Sigmoid colon (tissue), 7 donors: Measurements from ENCODE around the gene TPK1. TPM values are rescaled to one million over a fixed set of nuclear protein-coding genes. Genes with fewer than 3 reads are reported as not detected.

Source experiments
- DNase-seq: peaks from one replicate; pipeline ENCODE4 v3.0.0-alpha.2; 2019
- H3K27ac ChIP-seq, 4 donors: fragments of 200-600 bp; sonication (generic); one replicate each; pipeline ENCODE4 v1.5.1; 2016 to 2019; ENCODE audit warnings: mild to moderate bottlenecking in 1 of 4
- H3K27me3 ChIP-seq, 3 donors: fragments of 200-600 bp; sonication (generic); one replicate each; pipeline ENCODE4 v1.5.1; 2019; ENCODE audit warnings: mild to moderate bottlenecking in 1 of 3
- H3K36me3 ChIP-seq, 4 donors: fragments of 200-600 bp; sonication (generic); one replicate each; pipeline ENCODE4 v1.5.1; 2016 to 2019
- H3K4me1 ChIP-seq, 4 donors: fragments of 200-600 bp; sonication (generic); one replicate each; pipeline ENCODE4 v1.5.1; 2017 to 2019
- H3K4me3 ChIP-seq, 4 donors: fragments of 200-600 bp; sonication (generic); one replicate each; pipeline ENCODE4 v1.5.1; 2017 to 2019; ENCODE audit warnings: mild to moderate bottlenecking in 2 of 4, moderate library complexity in 1 of 4
- H3K9me3 ChIP-seq, 4 donors: fragments of 200-600 bp in 3 of 4; sonication (generic) in 3 of 4; one replicate each; pipeline versions ENCODE4 v1.5.1 to v1.6.1; 2013 to 2019
- EP300 ChIP-seq, 4 donors: sonication (generic); formaldehyde crosslinking; IDR thresholded peaks; one replicate each; pipeline ENCODE4 v1.6.1; 2017; ENCODE audit warnings: antibody characterized with exemption in 4 of 4
- POLR2A ChIP-seq, 2 donors: fragments of 450-650 bp; IDR thresholded peaks; one replicate each; pipeline ENCODE4 v1.6.1; 2016; ENCODE audit warnings: antibody characterized with exemption in 2 of 2, mild to moderate bottlenecking in 2 of 2, moderate library complexity in 2 of 2
- POLR2AphosphoS5 ChIP-seq, 4 donors: sonication (generic); formaldehyde crosslinking; IDR thresholded peaks; one replicate each; pipeline ENCODE4 v1.6.1; 2017; ENCODE audit warnings: antibody characterized with exemption in 4 of 4
- WGBS, 2 donors: extraction: QIAGEN DNeasy Blood & Tissue Kit; methylation state at CpG; one replicate each; pipeline ENCODE4 v1.1.7; 2013; 5-methylcytosine and 5-hydroxymethylcytosine counted together
- intact Hi-C: fragments of 100-400 bp; cut with DNase I; formaldehyde crosslinking; loops from one replicate; pipeline ENCODE4 v1.15.1; 2023
- polyA plus RNA-seq, 3 donors: library from polyadenylated mRNA; stranded (reverse); fragments of 200-250 nt; gene quantifications; one replicate each; pipeline ENCODE4 v1.2.3, GENCODE V29; 2013
- total RNA-seq, 4 donors: library from RNA; depleted of rRNA; stranded (reverse); fragments of >200 nt; gene quantifications; one replicate each; pipeline ENCODE4 v1.1.0, GENCODE V29; 2016
- TF ChIP-seq, protein P1 (sequence below), 4 experiments: fragments of 450-650 bp in 3 of 4; fragments of 200-600 bp in 1 of 4; IDR thresholded peaks; one replicate each; pipeline ENCODE4 v1.5.1; 2016 to 2019; ENCODE audit warnings: antibody characterized with exemption in 4 of 4, mild to moderate bottlenecking in 3 of 4, moderate library complexity in 2 of 4
- donor health status: healthy with polysubstance abuse.
- donor health status: Bipolar disorder and iron deficiency.
- donor health status: healthy.

Gene TPK1
- total and polyA plus RNA-seq, 7 donors = 4.1 to 14.3 (median 7.2) TPM

DNA sequence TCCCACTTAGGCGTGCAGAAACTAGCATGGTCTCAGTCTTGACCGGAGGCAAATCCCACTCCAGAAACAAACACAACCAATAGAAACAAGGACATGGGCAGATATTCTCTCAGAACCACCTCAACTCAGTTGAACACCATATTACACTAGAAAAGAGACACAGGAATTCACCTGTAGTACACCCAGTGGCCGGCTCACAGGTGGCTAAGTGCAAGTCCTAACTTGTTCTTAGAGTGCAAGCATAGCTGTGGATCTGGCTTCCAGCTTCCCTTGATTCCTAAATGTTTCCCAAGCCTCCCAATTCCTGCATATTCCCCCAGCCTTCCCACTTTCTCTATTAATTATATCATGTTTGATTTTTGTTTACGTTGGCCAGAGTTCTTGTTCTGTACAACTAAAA lies 164.4 kb downstream of the TPK1 start:
- DNase-seq = no peak
- TF ChIP-seq EP300 (IDR thresholded peaks at IDR 0.05) (no peak), POLR2AphosphoS5 (IDR thresholded peaks at IDR 0.05) (no peak), POLR2A (IDR thresholded peaks at IDR 0.05) (no peak)
- TF ChIP-seq, protein P1, sequence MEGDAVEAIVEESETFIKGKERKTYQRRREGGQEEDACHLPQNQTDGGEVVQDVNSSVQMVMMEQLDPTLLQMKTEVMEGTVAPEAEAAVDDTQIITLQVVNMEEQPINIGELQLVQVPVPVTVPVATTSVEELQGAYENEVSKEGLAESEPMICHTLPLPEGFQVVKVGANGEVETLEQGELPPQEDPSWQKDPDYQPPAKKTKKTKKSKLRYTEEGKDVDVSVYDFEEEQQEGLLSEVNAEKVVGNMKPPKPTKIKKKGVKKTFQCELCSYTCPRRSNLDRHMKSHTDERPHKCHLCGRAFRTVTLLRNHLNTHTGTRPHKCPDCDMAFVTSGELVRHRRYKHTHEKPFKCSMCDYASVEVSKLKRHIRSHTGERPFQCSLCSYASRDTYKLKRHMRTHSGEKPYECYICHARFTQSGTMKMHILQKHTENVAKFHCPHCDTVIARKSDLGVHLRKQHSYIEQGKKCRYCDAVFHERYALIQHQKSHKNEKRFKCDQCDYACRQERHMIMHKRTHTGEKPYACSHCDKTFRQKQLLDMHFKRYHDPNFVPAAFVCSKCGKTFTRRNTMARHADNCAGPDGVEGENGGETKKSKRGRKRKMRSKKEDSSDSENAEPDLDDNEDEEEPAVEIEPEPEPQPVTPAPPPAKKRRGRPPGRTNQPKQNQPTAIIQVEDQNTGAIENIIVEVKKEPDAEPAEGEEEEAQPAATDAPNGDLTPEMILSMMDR (IDR thresholded peaks at IDR 0.05) = no peak
- Histone ChIP-seq H3K27me3 (no peaks in the 10 kb centered on the region), H3K36me3 (no peaks in the 10 kb centered on the region), H3K9me3 (no peaks in the 10 kb centered on the region), H3K4me1 (no peaks in the 10 kb centered on the region), H3K27ac (no peak overlapping the region), H3K4me3 (no peak overlapping the region)
- intact Hi-C loops = no loop called here
- 84 to 87% methylated on average over 4 of the region's 4 CpGs for WGBS, 2 donors

DNA sequence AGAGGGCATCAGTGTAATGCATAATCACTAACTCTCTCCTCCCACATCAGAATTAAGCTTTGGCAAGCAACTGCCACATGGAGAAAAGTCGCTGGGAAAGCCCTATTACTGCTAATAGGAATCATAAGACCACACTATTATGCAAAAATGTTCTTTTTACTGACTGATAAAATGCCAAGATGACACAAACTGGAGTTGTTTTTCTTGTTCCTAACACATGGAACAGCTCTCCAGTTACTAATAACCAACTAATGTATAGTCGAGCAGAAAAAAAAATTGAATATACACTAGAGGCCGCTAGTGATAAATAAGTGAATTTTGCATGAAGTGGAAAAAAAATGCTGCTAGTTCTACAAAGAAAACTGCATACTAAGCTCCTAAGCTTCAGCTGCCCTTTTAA lies 165.6 kb downstream of the TPK1 start:
- no peaks in the 10 kb centered on the region for H3K4me1 ChIP-seq
- no peak for DNase-seq
- no peaks in the 10 kb centered on the region for H3K36me3 ChIP-seq
- H3K4me3 ChIP-seq = no peak overlapping the region
- H3K9me3 ChIP-seq = no peaks in the 10 kb centered on the region
- intact Hi-C loops = no loop called here
- no peak overlapping the region for H3K27ac ChIP-seq
- TF ChIP-seq POLR2A (IDR thresholded peaks at IDR 0.05) (no peak), POLR2AphosphoS5 (IDR thresholded peaks at IDR 0.05) (no peak), EP300 (IDR thresholded peaks at IDR 0.05) (no peak)
- TF ChIP-seq, protein P1 (IDR thresholded peaks at IDR 0.05) = no peak
- H3K27me3 ChIP-seq = no peaks in the 10 kb centered on the region
- 41 to 44% methylated on average over 3 of the region's 3 CpGs for WGBS, 2 donors

DNA sequence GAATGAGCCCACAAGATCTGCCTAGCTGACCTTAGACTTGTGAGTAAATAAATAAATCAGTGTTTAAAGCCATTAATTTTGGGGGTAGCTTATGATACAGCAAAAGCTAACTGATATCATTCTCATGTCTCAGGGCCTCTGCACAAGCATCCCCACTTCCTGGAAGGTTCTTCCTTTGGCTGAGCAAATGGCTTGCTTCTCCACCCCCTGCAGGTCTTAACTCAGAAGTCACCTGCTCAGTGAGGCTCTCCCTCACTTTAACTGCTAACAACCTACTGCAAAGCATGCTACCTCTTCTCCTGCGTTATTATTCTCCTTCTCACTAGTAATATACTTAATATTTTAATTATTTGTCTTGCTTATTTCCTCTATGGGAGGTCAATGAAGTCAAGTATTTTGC lies 167.3 kb downstream of the TPK1 start:
- no peaks in the 10 kb centered on the region for H3K4me1 ChIP-seq
- DNase-seq = no peak
- H3K4me3 ChIP-seq = no peak overlapping the region
- TF ChIP-seq POLR2AphosphoS5 (IDR thresholded peaks at IDR 0.05) (no peak), POLR2A (IDR thresholded peaks at IDR 0.05) (no peak)
- TF ChIP-seq, protein P1 (IDR thresholded peaks at IDR 0.05) = no peak
- 85% methylated on average over 1 of the region's 1 CpG for WGBS, 2 donors
- H3K36me3 ChIP-seq = no peaks in the 10 kb centered on the region
- no peaks in the 10 kb centered on the region for H3K27me3 ChIP-seq
- intact Hi-C loops = no loop called here
- no peaks in the 10 kb centered on the region for H3K9me3 ChIP-seq
- H3K27ac ChIP-seq = no peak overlapping the region

DNA sequence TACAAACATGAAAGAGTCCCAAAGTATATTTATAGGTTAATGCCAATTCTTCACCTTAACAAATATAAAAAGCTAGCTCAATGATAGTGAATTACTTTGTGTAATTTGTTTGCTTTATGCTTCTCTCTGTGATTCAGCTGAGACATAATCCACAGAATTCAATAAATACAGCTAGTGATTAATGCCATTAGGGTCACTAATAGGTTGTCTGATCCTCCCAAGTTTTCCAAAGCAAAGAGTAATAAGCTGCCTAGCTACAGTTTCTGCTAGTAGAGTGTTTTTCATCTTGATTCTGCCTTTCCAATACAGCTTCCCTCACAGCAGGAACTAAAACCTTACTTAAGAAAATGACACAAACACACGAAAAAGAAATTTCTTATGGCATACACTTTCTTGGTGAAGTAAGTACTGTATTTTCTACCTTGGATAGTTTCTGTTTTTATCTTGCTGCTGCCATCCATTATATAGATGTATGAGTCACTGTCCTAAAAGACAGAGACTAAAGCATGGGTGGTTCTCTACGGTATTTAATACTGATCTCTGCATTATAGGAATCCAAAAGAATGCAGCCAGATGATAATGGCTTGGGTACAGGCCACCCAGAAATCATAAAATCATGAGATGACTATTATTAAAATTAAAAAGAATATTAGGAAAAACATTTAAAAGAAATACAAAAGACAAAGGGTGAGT lies 170.0 kb downstream of the TPK1 start:
- 81 to 87% methylated on average over 2 of the region's 2 CpGs for WGBS, 2 donors
- Histone ChIP-seq H3K36me3 (no peaks in the 10 kb centered on the region), H3K4me1 (no peaks in the 10 kb centered on the region), H3K4me3 (no peak overlapping the region), H3K9me3 (no peaks in the 10 kb centered on the region), H3K27me3 (no peaks in the 10 kb centered on the region), H3K27ac (no peak overlapping the region)
- TF ChIP-seq EP300 (IDR thresholded peaks at IDR 0.05) = no peak
- TF ChIP-seq, protein P1 (IDR thresholded peaks at IDR 0.05) = no peak
- TF ChIP-seq POLR2AphosphoS5 (IDR thresholded peaks at IDR 0.05) = no peak
- no peak for TF ChIP-seq POLR2A (IDR thresholded peaks at IDR 0.05)
- DNase-seq = no peak
- intact Hi-C loops = no loop called here

DNA sequence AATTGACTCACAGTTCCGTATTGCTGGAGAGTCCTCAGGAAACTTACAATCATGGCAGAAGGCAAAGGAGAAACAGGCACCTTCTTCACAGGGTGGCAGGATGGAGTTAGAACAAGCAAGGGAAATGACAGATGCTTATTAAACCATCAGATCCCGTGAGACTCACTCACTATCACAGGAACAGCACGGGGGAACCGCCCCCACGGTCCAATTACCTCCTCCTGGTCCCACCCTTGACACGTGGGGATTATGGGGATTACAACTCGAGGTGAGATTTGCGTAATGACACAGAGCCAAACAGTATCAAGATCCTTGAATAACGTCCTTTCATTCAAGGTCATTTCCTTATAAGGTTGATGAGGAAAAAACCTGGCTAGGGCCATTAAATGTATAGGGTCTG lies 176.6 kb downstream of the TPK1 start:
- H3K36me3 ChIP-seq = no peaks in the 10 kb centered on the region
- no peak for DNase-seq
- no peak overlapping the region for H3K4me3 ChIP-seq
- no peaks in the 10 kb centered on the region for H3K27me3 ChIP-seq
- no peaks in the 10 kb centered on the region for H3K4me1 ChIP-seq
- no peak overlapping the region for H3K27ac ChIP-seq
- WGBS, 2 donors = 77 to 82% methylated on average over 9 of the region's 9 CpGs
- TF ChIP-seq POLR2AphosphoS5 (IDR thresholded peaks at IDR 0.05) (no peak), EP300 (IDR thresholded peaks at IDR 0.05) (no peak)
- no peaks in the 10 kb centered on the region for H3K9me3 ChIP-seq
- intact Hi-C loops = no loop called here
